ENCODE data around the gene C1QTNF6.

Gene C1QTNF6

GRCh38 chr22:37135023-37135422 lies 53.0 kb downstream of the C1QTNF6 start:
- H3K4me3 ChIP-seq (ENCODE audit: low read length) = no peak overlapping the region
- no peak for TF ChIP-seq CTCF (conservative IDR thresholded peaks at IDR 0.05; ENCODE audit: low read length)
- DNase-seq (ENCODE audit: low read depth) = no peak

GRCh38 chr22:37133304-37134018 lies 54.6 kb downstream of the C1QTNF6 start:
- no peak for DNase-seq (ENCODE audit: low read depth)
- no peak overlapping the region for H3K4me3 ChIP-seq (ENCODE audit: low read length)
- TF ChIP-seq CTCF (conservative IDR thresholded peaks at IDR 0.05; ENCODE audit: low read length) = no peak

- no peak for TF ChIP-seq CTCF (conservative IDR thresholded peaks at IDR 0.05; ENCODE audit: low read length)
Observed at GRCh38 chr22:37132773-37133172, 55.3 kb downstream of the C1QTNF6 start.

More at GRCh38 chr22:37132773-37133172, 55.3 kb downstream of the C1QTNF6 start:
- no peak for DNase-seq (ENCODE audit: low read depth)
- no peak overlapping the region for H3K4me3 ChIP-seq (ENCODE audit: low read length)
